Cardiac fibroblast (primary cell): ENCODE data around the gene SELENOP.

Experiments
- DNase-seq, 2 donors: peaks; one replicate each; pipeline versions ENCODE4 v3.0.0 to v3.0.0-alpha.2; 2010; ENCODE audit warnings: low read depth in 2 of 2
- H3K4me3 ChIP-seq, 2 donors: replicated peaks in 1 of 2; 1 replicate in 1 of 2; 2 replicates in 1 of 2; pipeline ENCODE4 v1.5.1; 2011; ENCODE audit warnings: low read depth in 2 of 2, low read length in 2 of 2, mild to moderate bottlenecking in 2 of 2, moderate library complexity in 1 of 2
- CTCF ChIP-seq: IDR thresholded peaks from one replicate; pipeline ENCODE4 v1.5.1; 2011; ENCODE audit warnings: low read depth, mild to moderate bottlenecking, low read length, inconsistent platforms

The SELENOP gene

DNA sequence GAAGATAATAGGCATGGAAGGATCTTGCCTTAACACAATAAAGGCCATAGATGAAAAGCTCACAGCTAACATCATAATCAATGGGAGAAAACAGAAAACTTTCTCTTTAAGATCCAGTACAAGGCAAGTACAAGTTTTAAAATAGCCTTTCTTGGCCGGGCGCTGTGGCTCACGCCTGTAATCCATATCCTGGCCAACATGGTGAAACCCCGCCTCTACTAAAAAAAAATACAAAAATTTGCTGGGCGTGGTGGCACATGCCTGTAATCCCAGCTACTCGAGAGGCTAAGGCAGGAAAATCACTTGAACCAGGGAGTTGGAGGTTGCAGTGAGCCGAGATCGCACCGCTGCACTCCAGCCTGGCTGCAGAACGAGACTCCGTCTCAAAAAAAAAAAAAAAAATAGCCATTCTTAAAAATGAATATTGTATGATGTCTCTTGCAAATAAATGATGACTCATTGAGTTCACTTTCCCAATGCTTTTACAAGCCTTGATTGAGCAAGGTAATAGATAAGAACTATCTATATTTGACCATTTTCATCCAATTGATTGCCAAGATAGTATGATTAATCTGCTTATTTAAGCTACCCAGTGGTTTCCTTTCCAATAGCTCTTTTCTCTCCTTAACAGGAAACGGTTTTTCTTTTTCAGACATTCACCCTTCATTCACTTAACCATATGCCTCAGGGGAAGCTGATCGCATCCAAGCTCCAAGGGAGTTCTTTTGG, 39.3 kb downstream of the SELENOP start:
- no peak for TF ChIP-seq CTCF
- peak overlapping the region in 1 of 2 donors; percentile 2 for H3K4me3 ChIP-seq

DNA sequence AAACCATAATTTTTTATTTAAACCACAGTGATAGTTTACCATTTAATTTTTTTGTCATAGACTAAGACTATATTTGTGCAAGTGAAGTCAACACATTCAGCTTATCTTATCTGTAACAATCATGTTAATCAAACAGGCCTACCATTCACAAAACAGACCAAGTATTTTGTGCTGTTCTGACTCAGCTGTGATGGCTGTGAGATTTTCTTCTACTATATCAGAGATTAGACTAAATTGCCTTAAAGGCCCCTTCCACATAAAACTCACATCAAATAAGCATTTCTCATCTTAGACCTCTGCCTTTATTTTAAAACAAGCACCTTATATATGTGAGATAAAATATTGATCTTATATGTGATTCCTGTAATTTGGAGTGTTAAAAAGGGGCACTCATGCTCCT, 41.7 kb downstream of the SELENOP start:
- DNase-seq, result no peak
- no peak overlapping the region for H3K4me3 ChIP-seq
- no peak for TF ChIP-seq CTCF

More for the DNA sequence above, 39.3 kb downstream of the SELENOP start:
- DNase-seq, result peak; percentile 4 to 60

- TF ChIP-seq CTCF, result no peak
- H3K4me3 ChIP-seq, result no peak overlapping the region
- DNase-seq, result no peak
These were observed 43.6 kb downstream of the SELENOP start for GRCh38 chr5:42768106-42768504.

- DNase-seq, result peak; percentile 55 to 65
- peak; percentile 35 for TF ChIP-seq CTCF
These were observed 44.1 kb downstream of the SELENOP start for GRCh38 chr5:42767491-42768105.

GRCh38 chr5:42761791-42762190, 49.9 kb downstream of the SELENOP start:
- DNase-seq, result no peak
- TF ChIP-seq CTCF, result no peak
- H3K4me3 ChIP-seq, result no peak overlapping the region

More at GRCh38 chr5:42767491-42768105, 44.1 kb downstream of the SELENOP start:
- no peak overlapping the region for H3K4me3 ChIP-seq

DNA sequence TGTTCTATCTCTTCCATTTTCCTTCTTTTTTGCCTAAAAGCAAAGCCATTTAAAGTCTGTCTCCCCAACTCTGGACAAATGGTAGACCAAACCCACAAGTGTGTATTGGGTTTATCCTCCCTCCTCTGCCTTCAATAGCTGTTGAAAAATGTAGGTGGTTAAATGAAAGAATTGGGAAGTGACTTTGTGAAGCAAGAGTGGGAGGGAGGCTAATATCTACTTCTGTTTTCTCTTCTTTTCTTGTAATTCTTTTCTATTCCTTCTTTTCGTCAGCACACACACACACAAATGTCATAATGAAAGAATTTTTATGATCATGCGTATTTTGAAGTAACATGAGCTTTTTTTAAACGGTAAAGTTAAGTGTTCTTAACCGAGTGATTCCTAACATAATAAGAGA, 51.3 kb downstream of the SELENOP start:
- H3K4me3 ChIP-seq, result no peak overlapping the region
- no peak for TF ChIP-seq CTCF
- DNase-seq, result no peak
